Measurements from ENCODE around the gene ZNF536.

ZNF536 gene

DNA sequence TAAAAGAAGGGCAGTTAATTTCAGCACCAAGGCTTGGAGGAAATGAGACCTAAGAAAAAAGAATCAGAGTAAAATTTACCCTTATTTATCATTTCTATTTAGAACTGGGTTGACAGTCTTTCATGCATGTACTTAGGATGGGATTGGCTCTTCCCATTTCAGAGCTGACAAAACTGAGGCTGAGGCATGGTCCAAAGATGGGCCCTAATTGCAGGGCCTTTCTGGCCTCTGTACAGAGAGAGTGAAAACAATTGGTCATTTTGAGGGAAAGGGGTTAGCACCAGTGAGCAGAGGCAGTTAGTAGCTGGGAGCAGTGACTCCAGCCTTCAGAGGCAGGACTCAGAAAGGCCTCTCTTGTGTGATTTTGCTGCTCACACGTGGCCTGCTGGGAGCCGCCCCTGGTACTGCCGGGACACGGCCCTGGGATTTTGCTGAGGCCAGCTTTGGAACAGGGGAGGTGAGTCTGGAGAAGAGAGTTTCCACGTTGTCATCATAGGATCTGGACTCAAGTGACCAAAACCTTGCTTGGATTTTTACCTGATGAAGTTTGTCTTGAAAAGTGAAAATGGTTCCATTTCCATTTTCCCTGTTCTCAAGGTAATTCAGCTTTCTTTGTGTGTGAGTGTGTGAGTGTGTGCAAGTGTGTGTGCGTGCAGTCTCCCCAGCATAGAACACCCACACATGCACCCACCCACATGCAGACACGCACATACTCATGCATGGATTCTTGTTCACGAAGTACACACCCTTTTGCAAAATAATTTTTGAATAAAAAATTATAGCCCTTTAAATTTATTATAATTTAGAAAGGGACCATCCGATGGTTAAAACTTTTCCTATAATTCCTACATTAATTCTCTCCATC lies at the start of gene ZNF536:
Gene ZNF536, plus strand, starts transcription at position 425 of the 865 bp plus-strand sequence. CDS start 71,179 bp downstream, outside the sequence.
- no peak for DNase-seq

GRCh38 chr19:30322641-30323320 lies 49.4 kb upstream of the ZNF536 start:
- no peak for DNase-seq

DNA sequence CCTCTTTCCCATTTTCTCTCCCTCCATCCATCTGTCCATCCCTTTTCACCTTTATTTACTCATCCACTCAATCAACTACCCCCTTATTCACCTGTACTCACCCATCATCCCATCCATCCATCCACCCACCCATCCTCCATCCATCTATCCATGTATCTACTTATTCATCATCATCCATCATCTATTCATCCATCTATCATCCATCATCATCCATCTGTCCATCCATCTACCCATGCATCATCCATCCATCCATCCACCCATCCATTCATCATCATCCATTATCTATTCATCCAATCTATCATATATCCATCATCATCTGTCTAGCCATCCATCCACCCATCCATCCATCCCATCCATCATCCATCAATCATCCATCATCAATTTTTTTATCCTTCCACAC lies 48.3 kb upstream of the ZNF536 start:
- no peak for DNase-seq

DNA sequence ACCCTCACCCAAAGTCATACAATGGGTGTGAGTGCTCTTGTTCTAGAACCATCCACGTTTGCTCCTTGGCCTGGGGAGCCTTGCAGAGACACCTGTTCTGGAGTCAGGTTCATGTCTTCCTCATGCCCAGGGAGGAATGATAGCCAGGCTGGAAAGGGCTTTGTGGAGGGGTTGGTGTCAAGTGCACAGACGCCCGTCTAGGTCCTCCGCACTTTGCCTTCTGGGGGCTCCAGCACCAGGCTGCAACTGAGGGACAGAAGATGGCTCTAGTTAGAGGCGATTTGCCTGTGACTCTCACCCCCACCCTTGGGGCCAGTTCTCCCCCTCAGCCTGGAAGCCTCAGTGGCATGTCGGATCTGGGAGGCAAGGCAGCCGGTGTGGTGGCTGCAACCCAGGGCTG lies 47.2 kb upstream of the ZNF536 start:
- no peak for DNase-seq

DNA sequence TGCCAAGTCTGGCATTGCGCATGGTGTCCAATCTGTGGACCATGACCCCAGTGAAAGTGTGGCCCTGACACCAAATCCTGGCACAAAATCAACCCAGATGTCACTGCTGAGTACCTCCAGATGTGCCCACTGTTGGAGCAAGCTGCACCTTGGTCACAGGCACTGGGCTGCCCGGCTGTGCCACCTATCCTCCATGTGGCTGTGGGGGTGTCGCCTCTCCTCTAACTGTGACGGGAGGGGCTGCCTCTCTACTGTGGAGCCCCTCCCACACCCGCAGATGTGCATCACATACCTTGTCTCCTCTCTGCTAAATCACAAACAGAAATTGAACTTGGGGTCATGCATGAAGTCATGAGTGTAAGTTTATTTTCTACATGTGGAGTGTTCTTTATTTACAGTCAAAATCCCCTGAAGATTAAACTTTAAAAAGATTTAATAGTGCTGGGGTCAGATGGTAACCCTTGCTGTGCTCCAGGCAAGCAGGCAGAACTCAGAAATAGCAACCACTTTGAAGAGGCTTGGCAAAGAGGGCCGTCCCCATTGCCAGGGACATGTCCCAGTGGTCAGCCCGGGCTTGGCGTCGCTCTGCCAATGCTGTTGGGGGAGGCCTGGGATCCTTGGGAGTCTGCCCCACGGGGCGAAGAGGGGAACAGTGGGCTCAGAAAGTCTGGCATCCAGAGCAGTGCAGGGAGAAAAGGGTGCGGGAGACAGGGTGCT lies 46.4 kb upstream of the ZNF536 start:
- DNase-seq, result no peak

DNA sequence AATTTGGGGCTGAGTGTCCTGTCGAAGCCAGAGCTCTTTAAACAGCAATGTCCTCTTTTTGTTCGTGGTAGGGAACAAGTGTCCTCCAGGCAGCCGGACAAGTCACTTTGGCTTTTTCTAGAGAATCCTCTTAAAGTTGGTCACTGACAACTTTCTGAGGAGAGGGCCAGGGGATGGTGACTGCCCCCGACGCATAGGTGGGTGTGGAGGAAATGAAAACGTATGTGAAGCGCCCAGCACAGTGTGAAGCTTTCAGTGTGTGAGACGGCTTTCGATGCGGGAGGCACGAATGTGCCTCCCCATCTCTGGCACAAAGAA lies 45.8 kb upstream of the ZNF536 start:
- DNase-seq, result no peak

DNA sequence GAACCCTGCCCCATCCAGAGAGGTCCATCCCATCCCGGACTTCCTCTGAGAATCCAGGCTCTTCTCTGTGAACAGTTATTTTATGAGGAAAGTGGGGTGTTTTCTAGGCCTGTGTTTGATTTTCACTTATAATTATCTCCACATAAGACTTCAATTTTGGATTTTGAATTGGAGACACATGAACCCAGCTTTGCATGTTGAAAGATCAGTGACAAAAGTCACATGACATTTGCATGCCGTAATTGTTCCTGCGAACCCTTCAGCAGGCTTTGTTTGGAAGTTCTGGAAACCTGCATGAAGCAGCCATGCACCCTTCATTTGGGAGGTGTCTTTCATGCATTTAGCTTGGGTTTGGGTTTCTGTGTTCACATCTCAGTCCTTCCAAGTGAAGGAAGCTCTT lies 44.9 kb upstream of the ZNF536 start:
- DNase-seq, result no peak

- DNase-seq, result no peak
These were observed 44.1 kb upstream of the ZNF536 start for GRCh38 chr19:30328096-30328495.

DNA sequence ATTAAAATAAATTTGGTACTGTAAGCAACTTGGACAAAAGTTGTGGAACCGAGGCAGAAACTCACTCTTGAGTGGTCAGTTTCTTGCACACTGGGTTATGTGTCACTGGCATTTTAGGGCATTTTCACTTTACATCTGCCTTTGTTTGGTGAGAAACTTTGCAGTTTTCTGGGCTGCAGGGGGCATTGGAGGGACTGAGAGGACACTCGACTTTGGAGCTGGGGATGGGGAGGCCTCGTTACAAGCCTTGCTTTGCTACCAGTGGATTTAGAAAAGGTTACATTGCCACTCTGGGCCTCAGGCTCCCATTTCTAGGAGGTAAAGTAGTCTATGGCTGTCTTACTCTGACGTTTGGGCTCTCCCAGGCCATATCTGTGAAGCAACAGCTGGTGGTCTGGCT lies 41.9 kb upstream of the ZNF536 start:
- no peak for DNase-seq

DNA sequence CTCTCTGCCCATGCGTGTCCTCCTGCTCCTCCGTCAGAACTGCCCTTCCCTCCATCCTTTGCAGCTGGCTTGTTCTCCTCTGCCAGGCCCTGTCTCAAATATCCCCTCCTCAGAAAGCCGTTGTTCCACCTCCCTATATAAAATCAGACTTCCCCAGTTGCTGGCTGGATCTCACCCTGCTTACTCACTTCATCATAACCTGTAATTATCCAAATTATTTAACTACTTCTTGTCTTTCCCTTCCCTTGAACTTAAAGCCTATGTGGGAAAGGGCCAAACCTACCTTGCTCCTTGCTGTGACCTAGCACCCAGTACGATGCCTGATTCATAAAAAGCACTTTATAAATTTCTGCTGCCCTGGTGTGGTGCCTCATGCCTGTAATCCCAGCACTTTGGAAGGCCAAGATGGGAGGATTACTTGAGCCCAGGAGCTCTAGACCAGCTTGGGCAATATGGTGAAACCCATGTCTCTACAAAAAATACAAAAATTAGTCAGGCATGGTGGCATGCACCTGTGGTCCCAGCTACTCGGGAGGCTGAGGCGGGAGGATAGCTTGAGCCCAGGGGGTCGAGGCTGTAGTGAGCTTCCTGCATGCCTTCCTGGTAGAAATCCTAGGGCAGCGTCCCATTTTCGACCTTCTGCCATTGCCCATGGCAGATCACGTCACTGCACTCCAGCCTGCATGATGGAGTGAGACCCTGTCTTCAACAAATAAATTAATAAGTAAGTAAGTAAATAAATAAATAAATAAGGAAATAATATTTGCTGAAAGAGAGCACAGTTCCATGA lies 39.5 kb upstream of the ZNF536 start:
- DNase-seq, result no peak

DNA sequence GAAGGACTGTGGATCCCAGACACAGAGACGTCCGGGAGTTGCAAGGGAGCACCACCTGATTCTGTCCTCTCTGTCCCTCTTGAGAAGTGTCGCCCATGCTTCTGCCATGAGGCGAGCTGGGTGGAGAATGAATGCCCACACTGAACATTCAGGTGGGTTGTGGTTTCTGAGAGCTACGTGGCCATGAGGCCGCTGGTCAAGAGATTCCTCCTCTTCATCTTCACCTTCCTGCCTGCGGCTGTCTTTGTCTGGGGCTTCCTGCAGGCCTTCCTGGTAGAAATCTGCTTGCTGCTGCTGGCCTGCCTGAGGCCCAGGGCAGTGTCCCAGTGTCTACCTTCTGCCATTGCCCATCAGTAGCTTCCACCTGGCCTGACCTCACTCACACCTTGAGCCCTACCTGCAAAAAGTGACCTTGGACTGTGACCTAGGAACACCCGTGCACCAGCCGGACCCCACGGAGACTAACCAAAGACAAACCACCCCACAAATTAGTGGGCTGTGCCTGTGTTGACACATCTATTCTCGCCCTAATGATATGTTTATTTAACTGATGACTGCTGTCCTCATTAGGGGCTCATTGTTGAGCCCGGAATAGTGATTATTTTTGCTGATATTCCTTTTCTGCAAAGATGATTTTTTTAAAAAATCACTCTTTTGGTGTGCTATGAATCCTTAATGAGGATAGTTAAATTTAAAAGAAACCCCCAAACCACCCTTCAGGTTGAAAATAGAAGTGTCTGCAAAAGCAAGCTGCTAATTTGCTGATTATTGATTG lies 38.7 kb upstream of the ZNF536 start:
- no peak for DNase-seq

GRCh38 chr19:30334841-30335240 lies 37.3 kb upstream of the ZNF536 start:
- no peak for DNase-seq

GRCh38 chr19:30335306-30335886 lies 36.8 kb upstream of the ZNF536 start:
- no peak for DNase-seq

DNA sequence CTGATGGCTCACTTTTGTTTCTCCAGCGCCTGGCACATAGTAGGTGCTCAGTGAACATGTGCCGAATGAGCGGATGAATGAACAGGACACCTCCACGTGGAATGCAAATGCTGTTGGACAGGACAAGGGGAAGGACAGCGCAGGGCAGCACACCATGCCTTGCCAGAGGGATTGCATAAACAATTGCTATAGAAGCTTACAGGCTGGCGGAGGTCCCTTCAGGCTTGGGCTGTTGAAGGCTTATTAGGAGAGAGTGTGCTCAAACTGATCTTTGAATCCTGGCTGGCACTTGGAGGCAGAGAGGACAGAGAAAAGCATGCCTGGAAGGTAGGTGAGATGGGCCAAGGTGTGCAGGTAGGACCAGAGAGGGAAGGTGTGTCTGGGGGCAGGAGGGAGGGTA lies 35.9 kb upstream of the ZNF536 start:
- DNase-seq, result no peak

DNA sequence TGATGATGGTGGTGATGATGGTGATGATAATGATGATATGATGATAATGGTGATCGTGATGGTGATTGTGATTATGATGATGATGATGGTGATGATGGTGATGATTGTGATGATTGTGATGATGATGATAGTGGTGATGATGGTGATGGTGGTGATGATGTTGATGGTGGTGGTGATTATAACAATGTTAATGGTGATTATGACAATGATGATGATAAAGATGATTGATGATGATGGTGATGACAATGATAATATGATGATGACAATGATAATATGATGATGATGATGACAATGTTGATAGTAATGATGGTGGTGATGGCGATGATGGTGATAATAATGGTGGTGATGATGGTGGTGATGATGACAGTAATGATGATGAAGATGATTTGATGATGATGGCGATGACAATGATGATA lies 34.1 kb upstream of the ZNF536 start:
- no peak for DNase-seq

DNA sequence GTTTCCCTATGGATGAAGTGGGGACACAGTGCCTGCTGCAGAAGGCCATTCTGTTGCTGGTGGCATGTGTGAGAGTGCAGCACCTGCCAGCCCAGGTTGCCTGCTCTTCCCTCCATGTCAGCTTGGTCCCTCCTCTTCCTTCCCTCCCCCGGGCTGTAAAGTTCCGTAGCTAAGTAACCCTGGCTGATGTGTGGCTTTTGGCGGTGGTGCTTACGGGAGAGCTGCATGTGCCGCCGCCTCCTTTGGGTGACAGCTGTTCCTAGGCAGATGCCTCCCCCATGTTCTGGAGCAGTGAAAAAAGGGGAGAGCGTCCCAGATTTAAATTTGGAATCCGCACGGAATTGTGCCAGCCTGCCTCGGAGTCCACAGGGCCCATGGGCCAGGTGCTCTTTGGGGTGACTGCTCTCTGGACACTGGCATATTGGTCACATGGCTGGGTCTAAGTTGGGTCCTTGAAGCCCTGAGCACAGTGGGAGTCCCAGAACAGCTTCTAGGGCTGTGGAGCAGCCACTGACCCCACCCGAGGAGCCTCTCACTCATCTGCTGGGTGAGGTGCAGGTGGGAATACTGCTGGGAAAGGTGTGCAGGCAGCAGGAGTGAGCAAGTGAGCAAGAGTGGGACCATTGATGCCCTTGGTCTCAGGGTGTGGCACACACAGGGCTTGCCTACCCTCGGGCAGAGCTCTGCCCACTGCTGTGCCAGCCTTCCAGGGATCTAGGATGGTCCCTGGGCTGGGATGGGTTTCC lies 33.1 kb upstream of the ZNF536 start:
- DNase-seq, result no peak

GRCh38 chr19:30339624-30340525 lies 32.3 kb upstream of the ZNF536 start:
- DNase-seq, result no peak

GRCh38 chr19:30340771-30341561 lies 31.2 kb upstream of the ZNF536 start:
- DNase-seq, result no peak

- no peak for DNase-seq
These were observed 30.5 kb upstream of the ZNF536 start for GRCh38 chr19:30341611-30342201.
